ENCODE measurements around the gene GASK1A. TPM values are rescaled to one million over a fixed set of nuclear protein-coding genes. Genes with fewer than 3 reads are reported as not detected.

The GASK1A gene
- total RNA-seq, 2 experiments from 2014 or later = not detected

DNA sequence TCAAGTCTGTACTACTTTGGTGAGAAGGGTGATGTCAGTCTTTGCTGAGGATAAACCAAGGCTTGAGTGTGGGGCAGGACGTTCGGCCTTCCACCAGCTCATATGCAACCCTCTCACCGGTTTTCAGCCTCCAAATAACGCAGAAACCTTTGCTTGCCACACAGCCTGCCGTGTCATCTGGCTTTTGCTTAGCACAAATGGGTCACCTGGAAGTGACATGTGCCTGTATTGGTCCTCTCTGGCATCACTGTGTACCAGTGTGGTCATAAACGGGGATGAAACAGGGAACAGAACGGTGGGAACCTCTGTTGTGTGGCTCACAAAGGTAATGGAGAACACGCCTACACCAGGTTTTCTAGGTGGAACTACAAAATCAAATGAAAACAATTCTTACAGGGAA is 119.7 kb downstream of the GASK1A start:
- Mint-ChIP-seq H3K9me3 (ENCODE audit: insufficient read depth) (no peaks in the 10 kb centered on the region), H3K36me3 (ENCODE audit: low read depth) (no peaks in the 10 kb centered on the region), H3K4me1 (ENCODE audit: low read depth) (peaks cover 4% of the 10 kb centered on the region), H3K27ac (no peak overlapping the region), H3K27me3 (ENCODE audit: low read depth) (no peaks in the 10 kb centered on the region), H3K4me3 (no peak overlapping the region)
- ATAC-seq (no peak), DNase-seq (no peak)
- CTCF ChIA-PET = interaction anchor here (1.4 kb wide), 1 partner anchor 137 kb away, joined by 3 read pairs; no protein-coding TSS in a partner anchor
- POLR2A ChIA-PET = interaction anchor here (0.6 kb wide), 1 partner anchor 1684 kb away, joined by 3 read pairs; no protein-coding TSS in a partner anchor

DNA sequence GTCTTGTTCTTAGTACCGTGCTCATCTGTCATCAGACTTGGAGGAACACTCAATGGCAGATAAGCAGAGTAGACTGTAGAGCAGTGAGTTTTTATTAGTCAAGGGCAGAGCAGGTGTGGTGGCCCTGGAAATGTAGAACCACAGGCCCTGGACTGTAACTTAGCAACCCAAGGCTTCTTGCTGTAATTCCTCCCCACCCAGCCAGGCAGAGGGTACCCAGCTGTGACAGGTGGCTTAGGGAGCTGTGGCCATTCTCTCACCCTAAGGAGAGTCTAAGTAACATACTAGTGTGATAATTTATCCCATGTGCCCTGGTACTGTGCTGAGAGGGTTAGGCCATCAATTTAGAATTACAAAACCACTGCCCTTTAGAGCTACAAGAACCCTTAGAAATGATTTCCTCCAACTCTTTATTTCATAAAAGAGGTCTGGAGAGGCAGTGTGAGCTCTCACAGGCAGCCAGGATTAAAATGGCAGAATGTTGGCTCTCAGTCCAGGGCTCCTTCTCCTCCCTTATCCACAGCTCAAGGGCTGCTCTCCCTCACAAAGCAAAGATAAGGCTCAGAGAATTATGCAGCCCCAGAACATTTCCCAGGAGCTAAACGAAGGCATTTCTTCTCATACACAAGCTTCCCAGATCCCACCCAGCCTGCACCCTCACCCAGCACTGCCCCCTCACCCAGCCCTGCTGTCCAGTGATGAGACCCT is 123.8 kb downstream of the GASK1A start:
- Mint-ChIP-seq H3K9me3 (ENCODE audit: insufficient read depth) (no peaks in the 10 kb centered on the region), H3K27ac (no peak overlapping the region), H3K36me3 (ENCODE audit: low read depth) (no peaks in the 10 kb centered on the region), H3K4me1 (ENCODE audit: low read depth) (peaks cover 15% of the 10 kb centered on the region), H3K4me3 (no peak overlapping the region), H3K27me3 (ENCODE audit: low read depth) (no peaks in the 10 kb centered on the region)
- ChIA-PET POLR2A (no interaction called here), CTCF (interaction anchor here (0.6 to 0.9 kb wide), 2 partner anchors 10 to 141 kb away, joined by 3 to 4 read pairs; no protein-coding TSS in a partner anchor)
- no peak for ATAC-seq
- no peak for DNase-seq

GRCh38 chr3:43104039-43104438 is 124.9 kb downstream of the GASK1A start:
- Mint-ChIP-seq H3K27me3 (ENCODE audit: low read depth) (no peaks in the 10 kb centered on the region), H3K4me1 (ENCODE audit: low read depth) (peaks cover 15% of the 10 kb centered on the region), H3K9me3 (ENCODE audit: insufficient read depth) (no peaks in the 10 kb centered on the region), H3K27ac (no peak overlapping the region), H3K36me3 (ENCODE audit: low read depth) (no peaks in the 10 kb centered on the region), H3K4me3 (no peak overlapping the region)
- ATAC-seq (no peak), DNase-seq (no peak)
- ChIA-PET POLR2A (no interaction called here), CTCF (no interaction called here)

DNA sequence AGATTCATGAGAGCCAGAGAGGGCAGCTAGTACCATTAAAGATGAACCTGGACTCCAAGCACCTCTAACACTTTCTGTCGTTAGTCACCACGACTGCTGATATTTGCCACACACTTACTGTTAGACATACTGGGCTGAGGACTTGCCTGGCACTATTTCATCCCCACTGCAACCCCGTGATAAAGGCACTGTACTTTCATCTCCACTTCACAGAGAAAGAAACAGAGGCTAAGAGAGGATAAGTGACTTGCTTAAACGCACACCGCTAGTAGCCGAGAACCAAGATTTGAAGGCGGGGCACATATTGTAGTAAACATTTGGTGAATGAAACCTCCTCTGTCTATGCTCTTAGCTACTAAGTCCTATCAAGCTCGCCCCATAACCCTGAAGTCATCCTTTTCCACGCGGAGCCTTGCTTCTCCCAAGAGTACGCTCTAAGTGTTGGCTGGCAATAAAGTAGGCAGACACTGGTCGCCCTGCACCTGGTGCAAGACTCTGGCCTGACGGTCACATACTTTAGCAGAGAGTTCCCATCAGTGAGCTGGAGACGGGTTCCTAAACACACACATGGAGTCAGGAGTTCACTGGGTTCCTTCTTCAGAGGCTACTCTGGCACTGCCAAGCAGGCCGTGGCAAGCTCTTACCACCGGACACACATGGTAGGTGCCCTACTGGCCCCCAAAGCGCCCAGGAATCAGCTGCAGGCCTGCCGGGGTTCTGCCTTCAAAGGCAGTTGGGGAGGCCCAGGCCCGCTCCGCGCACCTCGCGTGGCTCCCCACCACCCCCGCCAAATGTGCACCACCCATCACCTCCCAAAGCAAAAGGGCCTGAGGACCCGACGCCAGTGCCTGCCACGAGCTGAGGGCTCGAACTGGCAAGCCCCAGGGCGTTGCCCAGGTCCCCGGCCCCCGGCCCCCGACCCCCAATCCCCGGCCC is 125.8 kb downstream of the GASK1A start:
- Mint-ChIP-seq H3K9me3 (ENCODE audit: insufficient read depth) (no peaks in the 10 kb centered on the region), H3K27me3 (ENCODE audit: low read depth) (no peaks in the 10 kb centered on the region), H3K27ac (no peak overlapping the region), H3K4me3 (peak overlapping the region; percentile 72), H3K36me3 (ENCODE audit: low read depth) (no peaks in the 10 kb centered on the region), H3K4me1 (ENCODE audit: low read depth) (peaks cover 15% of the 10 kb centered on the region)
- DNase-seq (peak; percentile 27), ATAC-seq (peak; percentile 7)
- POLR2A ChIA-PET = no interaction called here
- CTCF ChIA-PET = interaction anchor here (0.9 kb wide), 1 partner anchor 15 kb away, joined by 3 read pairs; no protein-coding TSS in a partner anchor

DNA sequence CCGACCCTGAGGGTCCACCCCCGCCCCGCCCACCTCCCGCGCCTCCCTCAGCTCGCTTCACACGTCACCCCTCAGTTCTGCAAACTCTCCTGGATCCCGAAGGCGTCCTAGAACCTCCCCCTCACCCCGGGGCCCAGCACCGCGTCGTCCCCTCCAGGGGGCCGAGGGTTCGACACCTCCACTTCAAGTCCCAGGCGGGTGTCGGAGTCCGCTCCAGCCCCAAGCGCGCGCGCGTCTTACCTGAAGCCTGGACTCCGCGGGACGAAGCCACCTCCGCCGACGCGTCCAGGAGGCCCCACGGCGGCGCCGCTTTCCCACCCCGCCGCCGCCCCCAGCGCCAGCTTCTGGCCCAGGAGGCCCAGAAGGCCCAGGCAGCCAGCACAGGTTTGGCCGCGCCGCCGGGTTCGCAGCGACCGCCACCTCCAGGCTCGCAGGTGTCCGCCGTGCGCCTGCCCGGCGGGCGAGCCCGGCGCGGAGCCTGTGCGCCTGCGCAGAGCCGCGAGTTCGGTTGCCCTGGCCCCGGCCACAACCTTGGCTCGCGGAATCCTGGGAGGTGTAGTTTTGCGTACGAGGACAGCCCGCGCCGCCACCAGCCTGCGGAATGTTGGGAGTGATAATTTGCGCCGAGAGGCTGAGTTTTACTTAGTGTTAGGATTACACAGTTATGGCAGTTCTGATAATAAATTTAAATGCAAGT is 126.6 kb downstream of the GASK1A start, which contains the start of gene POMGNT2:
TSS of gene POMGNT2 (minus strand) at position 484 of the 697 bp plus-strand sequence. CDS start 24,648 bp downstream, outside the sequence.
- Mint-ChIP-seq H3K27ac (no peak within 1 kb of the TSS), H3K9me3 (ENCODE audit: insufficient read depth) (no peaks in the 10 kb centered on the region), H3K4me3 (peak within 1 kb of the TSS; percentile 74), H3K36me3 (ENCODE audit: low read depth) (no peaks in the 10 kb centered on the region), H3K4me1 (ENCODE audit: low read depth) (peaks cover 15% of the 10 kb centered on the region), H3K27me3 (ENCODE audit: low read depth) (no peaks in the 10 kb centered on the region)
- CTCF ChIA-PET = interaction anchor here (0.9 kb wide), 1 partner anchor 16 kb away, joined by 3 read pairs; no protein-coding TSS in a partner anchor
- ATAC-seq = peak; percentile 100
- POLR2A ChIA-PET = no interaction called here
- DNase-seq = peak; percentile 90

DNA sequence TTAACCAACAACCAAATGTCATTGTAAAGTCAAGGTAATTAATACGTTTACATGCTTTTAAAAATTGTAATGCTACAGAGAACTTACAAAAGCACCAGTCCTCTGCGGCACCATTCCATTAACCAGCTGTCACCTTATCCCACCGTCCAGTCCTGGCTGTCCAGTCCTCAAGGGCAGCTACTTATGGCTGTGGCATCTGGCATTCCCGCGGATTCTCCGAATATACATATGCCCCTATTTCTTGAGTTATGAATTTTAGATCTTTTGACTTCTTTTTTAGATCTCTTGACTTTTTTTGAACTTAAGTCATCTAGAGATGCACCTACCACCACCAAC is 127.2 kb downstream of the GASK1A start:
- Mint-ChIP-seq H3K4me1 (ENCODE audit: low read depth) (peaks cover 15% of the 10 kb centered on the region), H3K9me3 (ENCODE audit: insufficient read depth) (no peaks in the 10 kb centered on the region), H3K36me3 (ENCODE audit: low read depth) (no peaks in the 10 kb centered on the region), H3K4me3 (peak overlapping the region; percentile 74), H3K27ac (no peak overlapping the region), H3K27me3 (ENCODE audit: low read depth) (no peaks in the 10 kb centered on the region)
- DNase-seq = no peak
- ChIA-PET CTCF (no interaction called here), POLR2A (no interaction called here)
- peak; percentile 4 for ATAC-seq

Other genes with a start within 250 kb of the GASK1A start
- gene CCDC13, start 206.1 kb upstream of the GASK1A start, total RNA-seq = under 1 TPM in 1 of 2 experiments, not detected in 1; 0.63 TPM
- 10 to 100 TPM; 55.3 to 57.9 TPM for gene HIGD1A, start 174.8 kb upstream of the GASK1A start, total RNA-seq
- gene ACKR2, start 169.9 kb upstream of the GASK1A start, total RNA-seq = 1 to 10 TPM; 2.3 to 2.8 TPM
- not detected for gene CYP8B1, start 103.4 kb upstream of the GASK1A start, total RNA-seq
- 1 to 10 TPM; 1.2 to 1.7 TPM for gene ZNF662, start 73.2 kb upstream of the GASK1A start, total RNA-seq
- gene POMGNT2, start 126.8 kb downstream of the GASK1A start, total RNA-seq = 1 to 10 TPM; 8.7 to 9.7 TPM

All from activated CD8-positive, alpha-beta T cell treated with anti-CD3 and anti-CD28 coated beads, Interleukin-2, amount 10 ng/mL, durations not matched to agents 7 days and 5 days (primary cell).